ENCODE results near the gene TJP1.

TJP1 gene

DNA sequence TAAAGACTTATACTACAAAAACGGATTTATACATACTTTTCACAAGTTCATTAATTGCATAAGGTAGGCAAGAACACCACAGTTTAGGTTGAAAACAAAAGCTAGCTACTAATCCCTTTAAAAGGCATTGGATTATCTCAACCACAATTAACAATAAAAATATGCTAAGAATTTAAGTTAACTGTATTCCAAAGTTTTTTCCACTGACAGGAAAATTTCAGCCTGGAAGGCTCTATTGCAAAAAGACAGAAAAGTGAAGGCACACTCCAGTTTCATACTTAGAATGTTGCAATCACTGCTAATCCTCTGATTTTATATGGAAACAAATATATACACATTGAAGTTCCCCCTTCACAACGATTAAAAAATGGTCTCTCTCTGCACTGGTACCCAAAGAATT, 71.5 kb downstream of the TJP1 start:
- no peak for DNase-seq (ENCODE audit: low spot score)
- TF ChIP-seq, protein P1, sequence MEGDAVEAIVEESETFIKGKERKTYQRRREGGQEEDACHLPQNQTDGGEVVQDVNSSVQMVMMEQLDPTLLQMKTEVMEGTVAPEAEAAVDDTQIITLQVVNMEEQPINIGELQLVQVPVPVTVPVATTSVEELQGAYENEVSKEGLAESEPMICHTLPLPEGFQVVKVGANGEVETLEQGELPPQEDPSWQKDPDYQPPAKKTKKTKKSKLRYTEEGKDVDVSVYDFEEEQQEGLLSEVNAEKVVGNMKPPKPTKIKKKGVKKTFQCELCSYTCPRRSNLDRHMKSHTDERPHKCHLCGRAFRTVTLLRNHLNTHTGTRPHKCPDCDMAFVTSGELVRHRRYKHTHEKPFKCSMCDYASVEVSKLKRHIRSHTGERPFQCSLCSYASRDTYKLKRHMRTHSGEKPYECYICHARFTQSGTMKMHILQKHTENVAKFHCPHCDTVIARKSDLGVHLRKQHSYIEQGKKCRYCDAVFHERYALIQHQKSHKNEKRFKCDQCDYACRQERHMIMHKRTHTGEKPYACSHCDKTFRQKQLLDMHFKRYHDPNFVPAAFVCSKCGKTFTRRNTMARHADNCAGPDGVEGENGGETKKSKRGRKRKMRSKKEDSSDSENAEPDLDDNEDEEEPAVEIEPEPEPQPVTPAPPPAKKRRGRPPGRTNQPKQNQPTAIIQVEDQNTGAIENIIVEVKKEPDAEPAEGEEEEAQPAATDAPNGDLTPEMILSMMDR (IDR thresholded peaks at IDR 0.05; ENCODE audit: poor library complexity, severe bottlenecking) = no peak
- peaks cover 10% of the 10 kb centered on the region for H3K4me1 ChIP-seq (ENCODE audit: insufficient read depth, poor library complexity, severe bottlenecking)
- ATAC-seq (ENCODE audit: low read depth) = no peak
- H3K36me3 ChIP-seq (ENCODE audit: low read depth) = peaks cover 67% of the 10 kb centered on the region
- no peaks in the 10 kb centered on the region for H3K9me3 ChIP-seq (ENCODE audit: severe bottlenecking)
- H3K27me3 ChIP-seq (ENCODE audit: insufficient read depth, poor library complexity, severe bottlenecking) = no peaks in the 10 kb centered on the region
- peak overlapping the region; percentile 9 for H3K27ac ChIP-seq (ENCODE audit: poor library complexity, severe bottlenecking)
- H3K4me3 ChIP-seq (ENCODE audit: severe bottlenecking) = no peak overlapping the region

GRCh38 chr15:29749365-29750086, 72.7 kb downstream of the TJP1 start:
- TF ChIP-seq, protein P1 (IDR thresholded peaks at IDR 0.05; ENCODE audit: poor library complexity, severe bottlenecking) = no peak
- Histone ChIP-seq H3K27ac (ENCODE audit: poor library complexity, severe bottlenecking) (peak overlapping the region; percentile 2), H3K4me1 (ENCODE audit: insufficient read depth, poor library complexity, severe bottlenecking) (peaks cover 10% of the 10 kb centered on the region), H3K36me3 (ENCODE audit: low read depth) (peaks cover 64% of the 10 kb centered on the region), H3K4me3 (ENCODE audit: severe bottlenecking) (no peak overlapping the region), H3K27me3 (ENCODE audit: insufficient read depth, poor library complexity, severe bottlenecking) (no peaks in the 10 kb centered on the region), H3K9me3 (ENCODE audit: severe bottlenecking) (no peaks in the 10 kb centered on the region)
- DNase-seq (ENCODE audit: low spot score) = no peak
- peak; percentile 49; the same call in 2 of the 3 replicates for ATAC-seq (ENCODE audit: low read depth)

- H3K4me1 ChIP-seq (ENCODE audit: insufficient read depth, poor library complexity, severe bottlenecking) = peaks cover 10% of the 10 kb centered on the region
- peak overlapping the region; percentile 2 for H3K27ac ChIP-seq (ENCODE audit: poor library complexity, severe bottlenecking)
- H3K27me3 ChIP-seq (ENCODE audit: insufficient read depth, poor library complexity, severe bottlenecking) = no peaks in the 10 kb centered on the region
- DNase-seq (ENCODE audit: low spot score) (no peak), ATAC-seq (ENCODE audit: low read depth) (0 out of 3 replicates have a peak, but pooled peaks have one; percentile 28)
- TF ChIP-seq, protein P1 (IDR thresholded peaks at IDR 0.05; ENCODE audit: poor library complexity, severe bottlenecking) = peak; percentile 90
- H3K9me3 ChIP-seq (ENCODE audit: severe bottlenecking) = no peaks in the 10 kb centered on the region
- peaks cover 70% of the 10 kb centered on the region for H3K36me3 ChIP-seq (ENCODE audit: low read depth)
- H3K4me3 ChIP-seq (ENCODE audit: severe bottlenecking) = no peak overlapping the region
Measured at GRCh38 chr15:29747837-29748417, 74.3 kb downstream of the TJP1 start.

DNA sequence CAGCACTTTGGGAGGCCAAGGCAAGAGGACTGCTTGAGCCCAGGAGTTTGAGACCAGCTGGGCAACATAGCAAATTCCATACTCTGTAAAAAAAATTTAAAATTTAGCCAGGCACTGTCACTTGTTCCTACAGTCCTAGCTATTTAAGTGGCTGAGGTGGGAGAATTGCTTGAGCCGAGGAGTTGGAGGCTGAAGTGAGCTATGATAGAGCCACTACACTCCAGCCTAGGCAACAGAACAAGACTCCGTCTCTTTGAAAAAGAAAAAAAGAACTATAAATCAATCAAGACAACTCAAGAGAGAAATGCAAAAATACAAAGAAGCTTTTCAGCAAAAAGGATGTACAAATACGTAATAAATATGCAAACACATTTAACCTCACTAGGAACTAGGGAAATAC, 78.8 kb downstream of the TJP1 start:
- H3K36me3 ChIP-seq (ENCODE audit: low read depth) = peaks cover 88% of the 10 kb centered on the region
- H3K27ac ChIP-seq (ENCODE audit: poor library complexity, severe bottlenecking) = no peak overlapping the region
- no peaks in the 10 kb centered on the region for H3K9me3 ChIP-seq (ENCODE audit: severe bottlenecking)
- H3K4me1 ChIP-seq (ENCODE audit: insufficient read depth, poor library complexity, severe bottlenecking) = peaks cover 10% of the 10 kb centered on the region
- TF ChIP-seq, protein P1 (IDR thresholded peaks at IDR 0.05; ENCODE audit: poor library complexity, severe bottlenecking) = no peak
- no peak for ATAC-seq (ENCODE audit: low read depth)
- H3K4me3 ChIP-seq (ENCODE audit: severe bottlenecking) = no peak overlapping the region
- no peaks in the 10 kb centered on the region for H3K27me3 ChIP-seq (ENCODE audit: insufficient read depth, poor library complexity, severe bottlenecking)
- DNase-seq (ENCODE audit: low spot score) = no peak
